ENCODE results near the gene GRM8.
"Not testable (repeated sequence)": the region's sequence is repeated elsewhere in the genome, so short reads cannot be mapped to it uniquely, and the experiment has no call there.

DNA sequence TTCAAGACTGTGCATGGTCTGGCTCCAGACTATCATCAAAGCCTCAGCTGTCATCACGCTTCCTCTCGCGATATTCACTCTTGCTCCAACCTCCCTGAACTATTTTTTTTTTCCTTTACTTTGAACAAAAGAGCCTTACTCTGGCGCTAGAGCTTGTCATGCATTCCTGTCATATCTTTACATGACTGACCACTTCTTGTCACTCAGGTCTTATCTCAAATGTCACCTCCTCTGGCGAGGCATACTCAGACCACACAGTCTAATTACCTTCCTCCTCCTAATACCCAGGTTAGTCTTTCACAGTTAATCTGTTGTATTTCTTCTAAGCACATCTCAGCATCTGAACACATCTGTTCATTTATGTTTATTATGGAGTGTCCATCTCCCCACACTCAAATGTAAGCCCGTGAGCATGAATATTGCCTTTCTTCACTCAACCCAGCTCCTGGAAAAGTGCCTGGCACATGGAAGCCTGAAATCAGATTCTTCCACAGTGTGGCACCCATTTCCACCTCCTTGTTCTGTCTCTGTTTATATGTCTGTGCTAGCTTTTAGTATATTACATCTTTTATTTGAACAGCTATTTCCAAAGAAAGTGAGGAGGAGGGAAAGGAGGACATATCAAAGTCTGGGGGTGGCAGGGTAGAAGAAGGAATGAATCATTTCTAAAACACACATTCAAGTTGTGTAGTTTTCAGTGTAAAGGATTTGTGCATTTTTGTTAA is 351.5 kb downstream of the GRM8 start:
- TF ChIP-seq, protein P1, sequence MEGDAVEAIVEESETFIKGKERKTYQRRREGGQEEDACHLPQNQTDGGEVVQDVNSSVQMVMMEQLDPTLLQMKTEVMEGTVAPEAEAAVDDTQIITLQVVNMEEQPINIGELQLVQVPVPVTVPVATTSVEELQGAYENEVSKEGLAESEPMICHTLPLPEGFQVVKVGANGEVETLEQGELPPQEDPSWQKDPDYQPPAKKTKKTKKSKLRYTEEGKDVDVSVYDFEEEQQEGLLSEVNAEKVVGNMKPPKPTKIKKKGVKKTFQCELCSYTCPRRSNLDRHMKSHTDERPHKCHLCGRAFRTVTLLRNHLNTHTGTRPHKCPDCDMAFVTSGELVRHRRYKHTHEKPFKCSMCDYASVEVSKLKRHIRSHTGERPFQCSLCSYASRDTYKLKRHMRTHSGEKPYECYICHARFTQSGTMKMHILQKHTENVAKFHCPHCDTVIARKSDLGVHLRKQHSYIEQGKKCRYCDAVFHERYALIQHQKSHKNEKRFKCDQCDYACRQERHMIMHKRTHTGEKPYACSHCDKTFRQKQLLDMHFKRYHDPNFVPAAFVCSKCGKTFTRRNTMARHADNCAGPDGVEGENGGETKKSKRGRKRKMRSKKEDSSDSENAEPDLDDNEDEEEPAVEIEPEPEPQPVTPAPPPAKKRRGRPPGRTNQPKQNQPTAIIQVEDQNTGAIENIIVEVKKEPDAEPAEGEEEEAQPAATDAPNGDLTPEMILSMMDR (optimal IDR thresholded peaks at IDR 0.05 in 1 of 3, IDR thresholded peaks at IDR 0.05 in 1 of 3, conservative IDR thresholded peaks at IDR 0.05 in 1 of 3; ENCODE audit: extremely low read depth in 1 of 3, insufficient read depth in 2 of 3, low read length in 3 of 3): not testable (repeated sequence)
- not testable (repeated sequence) for TF ChIP-seq EZH2 (IDR thresholded peaks at IDR 0.05; ENCODE audit: low read length)
